ENCODE measurements around the gene STXBP5L. TPM values are rescaled to one million over a fixed set of nuclear protein-coding genes. Genes with fewer than 3 reads are reported as not detected.
"Not testable (repeated sequence)": the region's sequence is repeated elsewhere in the genome, so short reads cannot be mapped to it uniquely, and the experiment has no call there.

Gene STXBP5L
- total RNA-seq, 1 experiment from 2014 or later = 2.8 TPM

DNA sequence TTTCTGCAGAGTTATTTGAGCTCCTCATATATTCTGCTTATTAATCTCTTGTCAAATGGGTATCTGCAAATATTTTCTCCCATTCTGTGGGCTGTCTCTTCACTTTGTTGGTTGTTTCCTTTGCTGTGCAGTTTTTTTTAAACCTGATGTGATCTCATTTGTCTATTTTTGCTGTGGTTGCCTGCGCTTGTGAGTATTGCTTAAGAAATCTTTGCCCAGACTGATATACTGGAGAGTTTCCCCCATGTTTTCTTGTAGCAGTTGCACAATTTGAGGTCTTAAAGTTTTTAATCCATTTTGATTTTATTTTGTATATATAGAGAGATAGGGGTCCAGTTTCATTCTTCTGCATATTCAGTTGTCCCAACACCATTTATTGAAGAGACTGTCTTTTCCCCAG, 535.5 kb downstream of the STXBP5L start:
- in situ Hi-C loops (cut with HindIII; ENCODE audit: low pct_unique_long_range_greater_than_20kb, low sequenced_read_pairs) = no loop called here
- DNase-seq (ENCODE audit: low read depth, low spot score) = no peak

DNA sequence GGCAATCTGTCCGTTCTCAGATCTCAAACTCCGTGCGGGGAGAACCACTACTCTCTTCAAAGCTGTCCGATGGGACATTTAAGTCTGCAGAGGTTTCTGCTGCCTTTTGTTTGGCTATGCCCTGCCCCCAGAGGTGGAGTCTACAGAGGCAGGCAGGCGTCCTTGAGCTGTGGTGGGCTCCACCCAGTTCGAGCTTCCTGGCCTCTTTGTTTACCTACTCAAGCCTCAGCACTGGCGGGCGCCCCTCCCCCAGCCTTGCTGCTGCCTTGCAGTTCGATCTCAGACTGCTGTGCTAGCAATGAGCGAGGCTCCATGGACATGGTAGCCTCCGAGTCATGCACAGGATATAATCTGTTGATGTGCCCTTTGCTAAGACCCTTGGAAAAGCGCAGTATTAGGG, 543.7 kb downstream of the STXBP5L start:
- DNase-seq (ENCODE audit: low read depth, low spot score); in situ Hi-C loops (cut with HindIII; ENCODE audit: low pct_unique_long_range_greater_than_20kb, low sequenced_read_pairs): not testable (repeated sequence)

DNA sequence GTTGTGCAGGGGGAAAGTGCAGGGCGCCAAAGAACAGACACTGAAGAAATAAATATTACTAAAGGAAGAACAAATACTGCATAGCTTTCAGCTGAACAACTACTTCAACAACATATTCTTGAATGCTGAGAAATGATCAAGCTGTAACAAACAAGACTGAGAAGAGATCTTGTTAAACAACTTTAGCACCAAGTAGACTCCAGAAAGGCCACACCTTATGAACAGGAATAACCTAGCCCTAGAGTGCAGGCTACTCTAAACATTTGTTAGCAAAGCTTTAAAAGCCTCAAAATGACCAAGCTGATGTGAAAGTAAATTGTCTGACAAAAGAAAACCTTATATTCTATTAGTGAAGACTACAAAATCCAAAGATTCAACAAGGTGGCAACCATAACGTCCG, 554.6 kb downstream of the STXBP5L start:
- in situ Hi-C loops (cut with HindIII; ENCODE audit: low pct_unique_long_range_greater_than_20kb, low sequenced_read_pairs) = no loop called here
- DNase-seq (ENCODE audit: low read depth, low spot score) = no peak

DNA sequence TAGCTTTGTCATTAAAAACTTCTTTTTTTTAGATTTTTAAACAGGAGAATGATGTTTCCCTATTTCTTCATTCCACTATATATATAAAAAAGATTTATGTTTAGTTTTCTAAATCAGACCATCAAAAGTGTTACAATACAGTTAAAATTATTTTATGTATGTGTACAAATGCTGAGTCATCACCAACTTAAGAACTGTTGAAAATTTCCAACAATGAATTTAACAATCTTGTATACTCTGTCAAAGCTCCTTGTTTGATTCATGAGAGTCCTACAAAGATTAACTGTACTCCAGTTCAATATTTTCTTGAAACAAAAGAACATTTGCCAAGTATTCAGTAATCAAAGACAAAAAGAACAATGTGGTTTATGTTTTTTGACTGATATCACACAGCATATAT, 555.7 kb downstream of the STXBP5L start:
- in situ Hi-C loops (cut with HindIII; ENCODE audit: low pct_unique_long_range_greater_than_20kb, low sequenced_read_pairs) = no loop called here
- no peak for DNase-seq (ENCODE audit: low read depth, low spot score)

DNA sequence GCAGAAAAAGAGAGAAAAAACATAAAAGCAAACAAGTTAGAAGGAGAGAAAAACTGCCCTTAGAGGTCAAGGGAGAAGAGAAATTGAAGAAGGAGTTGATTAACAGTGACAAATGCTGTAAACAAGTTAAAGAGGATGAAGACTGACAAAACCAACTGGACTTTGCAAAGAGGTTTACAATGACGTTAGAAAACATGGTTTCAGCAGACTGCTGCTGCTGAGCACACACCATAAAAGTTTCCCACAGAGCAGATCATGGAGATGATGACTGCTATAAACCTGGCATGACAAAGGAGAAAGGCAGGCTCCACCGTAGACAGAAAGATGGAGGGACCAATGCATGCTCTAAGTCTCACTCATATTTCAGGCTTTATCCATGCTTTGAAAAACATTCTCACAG, 559.1 kb downstream of the STXBP5L start:
- no peak for DNase-seq (ENCODE audit: low read depth, low spot score)
- in situ Hi-C loops (cut with HindIII; ENCODE audit: low pct_unique_long_range_greater_than_20kb, low sequenced_read_pairs) = no loop called here

DNA sequence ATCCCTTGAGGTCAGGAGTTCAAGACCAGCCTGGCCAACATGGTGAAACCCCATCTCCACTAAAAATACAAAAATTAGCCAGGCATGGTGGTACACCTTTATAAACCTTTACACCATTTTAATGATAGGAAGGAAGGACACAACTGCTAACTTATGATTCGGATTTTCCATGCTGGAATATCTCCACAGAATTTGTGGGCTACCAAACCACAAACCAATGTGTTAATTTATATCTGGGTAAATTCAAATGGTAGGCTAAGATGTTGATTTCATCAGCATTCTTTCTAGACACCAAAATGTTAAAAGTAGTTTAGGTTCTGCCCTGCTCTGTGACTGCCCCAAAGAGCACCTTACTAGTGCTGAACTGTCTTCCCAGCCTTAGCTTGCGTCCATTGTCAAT, 565.0 kb downstream of the STXBP5L start:
- no peak for DNase-seq (ENCODE audit: low read depth, low spot score)
- in situ Hi-C loops (cut with HindIII; ENCODE audit: low pct_unique_long_range_greater_than_20kb, low sequenced_read_pairs) = no loop called here

Small RNAs within 50 kb of the gene (small RNA-seq; reads per million reads assigned to genes)
- 0 to 0.19 reads per million in 2 experiments for gene MIR5682

Other genes with a start within 250 kb of the STXBP5L start
- gene HGD, start 226.0 kb upstream of the STXBP5L start, total RNA-seq (2014; rRNA removed; shearing (Covaris generic)) = not detected in 2 replicates
- gene RABL3, start 165.7 kb upstream of the STXBP5L start, total RNA-seq (2014; rRNA removed; shearing (Covaris generic)) = 8.6 and 12.5 TPM in 2 replicates
- gene GTF2E1, start 165.5 kb upstream of the STXBP5L start, total RNA-seq (2014; rRNA removed; shearing (Covaris generic)) = 22.5 and 24.0 TPM in 2 replicates

All from SK-MEL-5 (cell line).